SH-SY5Y (cell line): ENCODE results near the gene PHF19.

Experiments
- GATA2 ChIP-seq: IDR thresholded peaks from 2 replicates; pipeline ENCODE4 v1.6.1; 2011; ENCODE audit warnings: mild to moderate bottlenecking, low read depth, low read length
- GATA3 ChIP-seq: IDR thresholded peaks from 2 replicates; pipeline ENCODE4 v1.6.1; 2011; ENCODE audit warnings: low read depth, mild to moderate bottlenecking, low read length, moderate library complexity

PHF19 gene

DNA sequence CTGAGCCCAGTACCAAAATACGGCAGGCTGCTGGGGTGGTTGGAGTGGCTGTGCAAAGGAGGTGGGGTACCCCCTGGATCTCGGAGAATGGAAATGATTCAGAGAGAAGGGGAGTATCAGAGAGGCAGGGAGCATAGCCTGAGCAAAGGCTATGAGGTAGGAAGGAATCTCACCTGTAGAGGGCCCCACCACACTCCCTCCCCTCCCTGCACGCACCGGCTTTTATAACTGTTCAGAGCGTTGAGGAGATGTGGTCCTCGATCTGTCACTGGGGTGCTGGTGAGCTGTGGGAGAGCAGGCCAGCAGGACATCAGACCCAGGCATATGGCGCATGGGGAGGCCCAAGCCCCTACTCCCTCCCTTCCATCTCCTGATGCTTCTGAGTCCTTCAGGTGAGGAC is 13.2 kb downstream of the PHF19 start:
- TF ChIP-seq GATA2 (no peak), GATA3 (no peak)

DNA sequence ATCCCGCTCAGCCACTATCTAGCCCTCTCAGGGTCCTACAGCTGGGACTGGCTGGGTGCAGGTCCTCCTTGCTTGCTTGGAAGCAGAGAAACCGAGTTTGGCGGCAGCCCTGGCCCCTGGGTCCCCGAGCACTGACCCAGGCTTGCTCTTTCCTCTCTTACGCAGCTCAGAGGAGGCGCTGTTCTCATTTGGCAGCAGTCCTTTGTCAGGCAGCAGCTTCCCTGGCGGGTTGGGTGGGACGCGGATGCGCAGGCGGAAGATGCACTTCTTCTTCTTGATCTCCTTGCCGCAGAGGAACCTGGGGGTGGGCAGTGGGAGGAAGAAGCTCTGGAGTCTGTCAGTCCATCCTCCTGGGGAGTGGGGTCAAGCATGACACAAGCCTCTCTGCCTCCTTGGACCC is 14.5 kb downstream of the PHF19 start:
- TF ChIP-seq GATA2 = no peak
- no peak for TF ChIP-seq GATA3

DNA sequence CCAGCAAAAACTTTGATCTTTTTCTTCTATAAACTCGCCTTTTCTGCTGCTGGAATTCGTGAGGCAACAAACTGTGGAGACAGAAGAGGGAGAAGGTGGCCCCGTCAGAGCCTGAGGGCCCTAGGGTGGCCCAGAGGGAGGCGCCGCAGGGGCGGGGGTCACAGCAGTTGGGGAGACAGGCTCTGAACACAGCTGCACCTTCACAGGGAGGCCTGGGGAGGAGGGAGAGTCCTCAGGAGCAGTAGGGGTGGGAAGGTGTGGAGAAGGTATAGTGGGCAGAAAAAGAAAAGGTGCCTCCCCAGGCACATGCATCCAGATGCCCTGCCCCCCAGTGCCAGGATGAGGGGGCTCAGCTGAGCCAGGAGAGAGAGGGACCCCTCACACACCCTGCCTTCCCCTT is 15.1 kb downstream of the PHF19 start:
- TF ChIP-seq GATA2 = no peak
- TF ChIP-seq GATA3 = no peak

DNA sequence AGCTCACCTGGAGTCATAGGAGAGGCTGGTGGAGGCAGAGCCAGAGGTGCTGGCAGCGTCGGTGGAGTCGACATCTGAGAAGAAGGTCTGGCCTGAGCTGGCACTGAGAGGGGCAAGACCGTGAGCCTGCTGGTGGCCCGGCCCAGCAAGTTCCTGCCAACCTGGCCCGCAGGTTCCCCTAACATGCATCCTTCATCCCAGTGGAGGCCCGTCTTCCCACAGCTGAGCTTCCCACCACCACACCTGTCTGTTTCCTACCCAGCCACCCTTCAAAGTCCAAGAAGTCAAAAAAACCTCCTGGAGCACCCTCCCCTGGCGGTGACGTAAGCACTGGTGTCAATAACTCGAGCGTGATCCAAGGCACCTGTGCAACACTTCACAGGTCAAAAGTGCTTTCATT is 16.9 kb downstream of the PHF19 start:
- TF ChIP-seq GATA3 = no peak

DNA sequence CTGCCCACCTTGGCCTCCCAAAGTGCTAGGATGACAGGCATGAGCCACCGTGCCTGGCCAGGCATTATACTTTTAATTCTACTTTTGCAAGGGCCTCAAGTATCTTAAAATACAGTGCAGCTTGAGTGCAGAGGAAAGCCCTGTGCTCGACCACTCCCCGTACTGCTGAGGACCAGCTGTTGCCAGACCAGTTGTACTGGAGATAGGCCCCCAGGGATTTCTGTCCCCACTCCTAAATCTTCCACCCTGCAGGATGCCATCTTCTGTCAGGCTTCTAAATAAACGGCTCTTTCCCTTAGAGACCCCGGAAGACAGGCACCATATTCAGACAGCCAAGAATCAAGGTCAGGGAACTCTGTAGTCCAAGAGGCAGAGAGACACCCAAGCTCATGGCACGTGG is 17.6 kb downstream of the PHF19 start:
- no peak for TF ChIP-seq GATA3
- no peak for TF ChIP-seq GATA2

DNA sequence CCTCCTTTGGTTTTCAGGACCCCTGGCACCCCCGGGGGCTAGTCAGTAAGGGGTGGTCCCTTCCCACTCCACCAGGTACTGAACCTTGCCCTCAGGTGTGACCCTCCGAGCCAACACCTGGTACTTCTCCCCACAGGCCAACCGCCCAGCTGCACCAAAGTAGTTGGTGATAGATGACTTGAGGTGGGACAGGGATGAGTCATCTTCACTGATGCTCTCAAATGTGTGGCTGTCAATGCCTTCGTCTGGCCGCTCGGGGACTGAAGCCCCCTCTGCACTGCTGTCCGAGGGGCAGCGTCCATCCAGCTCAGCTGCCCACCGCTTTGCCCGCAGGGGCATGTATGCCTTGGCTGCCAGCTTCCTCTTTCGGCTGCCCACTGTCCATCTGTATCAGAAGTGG is 19.1 kb downstream of the PHF19 start:
- TF ChIP-seq GATA3 (no peak), GATA2 (no peak)

DNA sequence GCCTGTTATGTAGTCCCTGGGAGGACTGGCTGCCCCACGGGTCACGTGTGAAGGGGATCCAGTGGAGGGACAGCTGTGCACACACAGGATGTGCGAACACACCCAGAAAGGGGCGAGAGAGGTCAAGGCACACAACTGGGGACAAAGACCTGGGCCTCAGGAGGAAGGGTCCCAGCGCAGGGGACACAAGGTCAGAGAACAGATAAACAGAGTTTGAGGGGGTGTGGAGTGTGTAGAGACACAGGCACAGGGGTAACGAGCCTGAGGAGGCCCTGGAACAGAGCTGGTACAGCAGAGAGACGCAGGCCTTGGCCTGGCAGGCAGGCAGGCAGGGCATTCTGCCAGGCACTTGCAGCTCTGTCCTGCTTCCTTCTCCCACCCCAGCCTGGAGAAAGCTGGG is 19.5 kb downstream of the PHF19 start:
- no peak for TF ChIP-seq GATA3
- TF ChIP-seq GATA2 = no peak

DNA sequence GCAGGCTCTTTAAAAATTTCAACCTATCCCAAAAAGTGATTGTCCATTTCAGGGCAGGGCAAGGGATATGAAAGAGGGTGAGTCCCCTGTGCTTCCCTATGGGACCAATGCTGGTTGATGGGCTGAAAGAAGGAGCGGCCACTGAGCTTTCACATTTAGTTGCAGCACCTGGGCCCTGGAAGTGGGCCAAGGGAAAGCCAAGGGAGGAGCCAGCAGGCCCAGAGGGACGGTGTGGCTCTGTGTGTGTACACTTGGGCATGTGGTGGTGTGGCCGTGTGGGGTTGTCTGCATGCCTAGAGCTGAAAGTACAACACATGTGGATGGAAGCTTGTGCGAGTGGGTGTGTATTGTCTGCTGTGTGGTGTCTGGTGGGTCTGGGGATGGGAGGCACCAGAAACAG is 20.3 kb downstream of the PHF19 start:
- TF ChIP-seq GATA3 (no peak), GATA2 (no peak)

DNA sequence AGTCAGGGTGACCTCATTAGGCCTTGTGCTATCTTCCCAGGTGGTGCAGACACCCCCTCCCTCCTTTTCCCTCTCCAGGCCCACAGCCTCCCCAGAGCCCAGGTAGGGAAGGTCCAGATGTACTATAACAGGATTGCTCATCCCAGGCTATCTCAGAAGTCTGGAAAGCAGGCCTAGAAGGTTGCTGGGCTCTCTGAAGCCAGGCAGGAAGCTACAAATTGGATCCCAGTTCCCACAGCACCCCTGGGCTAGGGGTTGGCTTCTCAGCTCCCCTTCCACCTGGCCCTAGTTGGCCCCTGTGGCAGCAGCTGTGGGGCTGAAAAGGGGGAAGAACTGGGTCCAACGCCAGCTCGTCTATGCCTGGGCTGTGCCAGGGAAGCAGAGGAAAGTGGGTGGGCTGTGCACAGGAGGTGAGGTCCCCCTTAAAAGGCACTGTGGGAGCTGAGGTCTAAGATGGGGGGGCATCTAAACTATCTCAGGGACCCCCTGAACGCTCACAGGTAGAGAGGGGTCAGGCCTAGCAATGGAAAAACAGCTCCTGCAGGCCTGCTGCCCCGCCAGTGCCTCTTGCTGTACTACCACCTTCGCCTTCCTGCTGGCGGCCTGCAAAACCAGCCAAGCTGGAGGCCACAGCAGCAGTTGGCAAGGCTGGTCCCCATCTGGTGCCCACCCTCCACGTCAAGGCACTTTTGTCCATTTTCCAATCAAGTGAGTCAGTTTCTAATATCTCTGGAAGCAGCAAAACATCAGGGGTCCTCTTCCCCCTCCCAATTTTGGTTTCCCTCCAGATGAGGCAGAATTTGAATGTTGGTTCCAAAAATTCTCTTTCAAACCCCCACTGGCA is 20.9 kb downstream of the PHF19 start:
- TF ChIP-seq GATA2 = no peak
- no peak for TF ChIP-seq GATA3

DNA sequence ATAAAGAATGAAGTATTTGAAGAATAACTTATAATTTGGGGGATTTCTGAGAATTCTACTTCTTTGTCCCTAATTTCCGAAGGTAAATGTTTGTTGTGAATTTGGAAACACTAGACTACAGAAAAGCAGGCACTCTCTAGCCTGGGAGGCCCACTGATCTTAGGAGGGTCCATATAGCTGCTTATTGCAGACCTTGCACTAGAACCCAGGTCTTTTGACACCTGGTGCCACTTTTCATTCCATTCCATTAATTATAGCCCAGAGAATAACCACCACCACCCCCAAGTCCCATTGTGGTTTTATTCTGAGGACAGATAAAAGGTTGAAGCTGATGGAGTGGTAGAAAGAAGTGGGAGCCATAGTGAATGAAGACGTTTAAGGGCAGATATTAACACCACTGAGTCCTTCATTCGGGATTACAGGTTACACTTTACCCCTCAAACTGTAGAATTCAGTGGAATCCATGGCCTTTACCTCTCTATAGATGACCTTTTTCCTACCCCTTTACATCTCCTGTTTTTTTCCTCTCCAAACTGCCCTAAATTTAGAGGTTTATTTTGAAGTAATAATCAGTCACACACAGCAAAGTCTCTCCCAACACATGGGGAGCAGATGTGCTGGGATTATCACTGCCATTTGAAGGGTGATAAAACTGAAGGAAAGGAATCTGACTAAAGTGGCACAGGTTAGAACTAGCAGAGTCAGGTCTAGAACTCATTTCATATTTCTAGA is 22.2 kb downstream of the PHF19 start:
- TF ChIP-seq GATA2 (no peak), GATA3 (no peak)

DNA sequence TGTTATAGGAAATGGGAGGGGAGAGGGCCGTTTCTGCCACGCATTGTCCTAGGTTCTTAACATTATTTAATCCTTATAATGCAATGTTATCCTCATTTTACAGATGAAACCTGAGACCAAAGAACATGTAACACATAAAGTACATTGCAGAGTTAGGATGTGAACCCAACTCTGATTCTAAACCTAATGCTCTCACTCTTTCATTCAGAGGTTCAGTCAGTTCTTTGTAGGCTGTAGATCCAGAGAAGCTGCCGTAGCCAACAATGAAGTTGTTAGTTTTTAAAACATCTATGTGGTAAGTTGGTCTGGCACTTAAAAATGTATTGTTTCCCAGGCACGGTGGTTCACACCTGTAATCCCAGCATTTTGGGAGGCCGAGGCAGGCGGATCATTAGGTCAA is 23.8 kb downstream of the PHF19 start:
- TF ChIP-seq GATA3 (no peak), GATA2 (no peak)

DNA sequence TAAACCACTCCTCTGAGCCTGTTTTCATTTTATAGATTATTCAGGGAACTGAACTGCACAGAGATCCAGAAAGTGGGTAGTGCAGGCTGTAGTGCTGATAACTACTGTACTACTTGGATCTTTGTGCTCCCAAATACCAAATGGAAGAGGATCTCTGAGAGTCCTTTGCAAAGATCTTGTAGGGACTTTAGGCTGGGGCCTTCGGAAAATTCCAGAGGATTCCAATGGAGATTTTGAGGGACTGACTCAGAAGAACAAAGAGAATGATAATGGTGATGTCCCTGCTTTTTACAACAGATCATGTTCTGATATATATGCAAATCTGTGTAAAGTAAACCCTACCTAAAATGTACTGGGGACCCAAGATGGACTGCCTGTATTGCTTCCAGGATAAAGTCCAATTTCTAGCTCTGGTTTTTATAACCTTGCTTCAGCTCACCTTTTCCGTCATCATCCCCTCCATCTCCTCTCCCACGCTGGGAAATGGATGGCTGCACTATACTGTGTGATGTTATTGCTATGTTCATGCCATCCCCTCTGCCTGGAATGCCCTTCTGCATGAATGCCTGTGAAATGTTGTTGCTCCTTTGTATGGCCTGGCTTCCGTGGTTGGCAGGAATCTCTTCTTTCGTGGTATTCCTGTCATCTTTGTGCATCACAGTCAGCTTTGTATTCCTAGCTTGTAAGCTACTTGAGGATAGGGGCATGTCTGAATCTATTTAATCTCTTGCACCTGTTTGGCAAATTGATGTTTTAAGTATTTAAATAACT is 24.6 kb downstream of the PHF19 start:
- TF ChIP-seq GATA2 (no peak), GATA3 (no peak)

DNA sequence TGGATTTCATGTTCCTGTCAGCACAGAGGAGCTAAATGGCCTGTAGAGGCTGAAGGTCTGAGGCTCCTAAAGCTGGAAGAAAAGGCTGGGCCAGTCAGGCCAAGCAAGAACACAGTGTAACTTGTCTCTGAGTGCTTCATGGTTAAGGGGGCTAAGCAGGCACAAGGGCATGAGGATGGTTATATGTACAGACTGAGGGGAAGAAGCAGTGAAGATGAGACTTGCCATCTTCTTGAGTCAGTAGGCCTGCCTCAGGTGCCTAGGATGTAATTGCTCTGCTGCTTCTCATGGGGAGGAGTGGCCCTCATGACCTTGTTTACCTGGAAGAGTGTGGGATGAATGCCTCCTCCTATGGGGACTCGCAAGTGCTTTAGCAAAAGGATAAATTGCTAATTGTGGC is 25.5 kb downstream of the PHF19 start:
- TF ChIP-seq GATA2 (no peak), GATA3 (no peak)

DNA sequence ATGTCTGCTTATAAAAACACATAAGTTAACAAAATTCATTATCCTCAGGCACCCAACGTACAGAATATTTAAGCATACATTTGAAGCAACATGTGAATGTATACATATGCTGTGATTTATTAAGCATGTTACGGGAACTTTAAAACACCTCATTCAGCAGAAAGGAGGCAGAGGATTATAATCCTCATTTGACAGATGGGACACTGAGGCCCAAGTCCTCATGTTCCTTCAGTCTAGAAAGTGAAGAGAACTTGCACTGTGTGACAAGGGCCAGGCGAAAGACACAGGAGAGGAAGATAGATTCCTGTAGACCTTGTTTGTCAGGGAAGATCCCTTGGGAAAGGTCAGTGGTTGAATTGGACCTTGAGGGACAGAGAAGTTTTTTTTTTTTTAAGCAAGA is 26.7 kb downstream of the PHF19 start:
- no peak for TF ChIP-seq GATA3
- no peak for TF ChIP-seq GATA2

DNA sequence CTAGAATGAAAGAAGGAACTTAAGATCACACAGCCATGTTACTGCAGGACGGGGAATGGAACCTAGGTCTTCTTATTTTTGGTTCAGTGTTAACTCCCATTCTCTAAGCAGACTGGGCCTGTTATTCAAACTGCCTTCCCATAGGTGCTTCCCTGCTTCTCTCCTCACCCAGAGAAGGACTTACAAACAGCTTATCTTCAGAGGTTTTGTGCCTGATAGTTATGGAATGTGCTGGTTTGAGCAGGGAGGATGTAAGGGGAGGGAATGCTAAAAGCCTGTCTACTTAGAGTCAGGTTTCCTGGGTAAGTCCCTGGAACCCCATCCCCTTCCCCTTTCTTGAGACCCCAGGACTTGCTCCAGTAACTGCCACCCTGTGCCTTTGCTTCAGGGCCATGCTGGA is 30.1 kb downstream of the PHF19 start:
- no peak for TF ChIP-seq GATA2
- TF ChIP-seq GATA3 = no peak
